DMS53 treated with DMSO at 0.1 percent for 48 hours (cell line): ENCODE data around the gene AQP12B.
"Not testable (repeated sequence)": the region's sequence is repeated elsewhere in the genome, so short reads cannot be mapped to it uniquely, and the experiment has no call there.

Source experiments
- DNase-seq: peaks from one replicate; lab custom pipeline; 2025; ENCODE audit not compliant: unreplicated experiment; lab: John Stamatoyannopoulos, UW

The AQP12B gene, protein sequence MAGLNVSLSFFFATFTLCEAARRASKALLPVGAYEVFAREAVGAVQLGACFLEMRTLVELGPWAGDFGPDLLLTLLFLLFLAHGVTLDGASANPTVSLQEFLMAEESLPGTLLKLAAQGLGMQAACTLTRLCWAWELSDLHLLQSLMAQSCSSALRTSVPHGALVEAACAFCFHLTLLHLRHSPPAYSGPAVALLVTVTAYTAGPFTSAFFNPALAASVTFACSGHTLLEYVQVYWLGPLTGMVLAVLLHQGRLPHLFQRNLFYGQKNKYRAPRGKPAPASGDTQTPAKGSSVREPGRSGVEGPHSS

DNA sequence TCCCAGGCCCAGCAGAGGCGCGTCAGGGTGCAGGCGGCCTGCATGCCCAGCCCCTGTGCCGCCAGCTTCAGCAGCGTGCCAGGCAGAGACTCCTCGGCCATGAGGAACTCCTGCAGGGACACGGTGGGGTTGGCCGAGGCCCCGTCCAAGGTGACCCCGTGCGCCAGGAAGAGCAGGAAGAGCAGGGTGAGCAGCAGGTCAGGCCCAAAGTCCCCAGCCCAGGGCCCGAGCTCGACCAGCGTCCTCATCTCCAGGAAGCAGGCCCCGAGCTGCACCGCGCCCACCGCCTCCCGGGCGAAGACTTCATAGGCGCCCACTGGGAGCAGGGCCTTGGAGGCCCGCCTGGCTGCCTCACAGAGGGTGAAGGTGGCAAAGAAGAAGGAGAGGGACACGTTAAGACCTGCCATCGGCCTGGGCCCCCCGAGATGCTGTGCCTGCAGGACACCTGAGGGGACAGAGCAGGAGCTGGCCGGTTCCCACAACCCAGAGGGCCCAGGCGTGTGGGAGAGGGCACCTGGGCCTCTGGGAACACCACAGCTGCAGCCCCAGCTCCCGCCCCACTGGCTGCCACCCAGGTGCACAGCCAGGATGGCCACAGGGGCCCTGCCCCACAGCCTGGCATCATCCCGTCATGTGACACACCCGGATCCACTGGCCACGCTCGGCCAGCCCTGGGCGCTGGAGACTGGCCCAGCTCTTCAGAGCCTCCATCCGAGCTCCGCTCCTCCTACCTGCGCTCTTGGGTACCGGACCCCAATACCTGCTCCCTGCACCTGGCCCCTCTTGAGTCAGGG lies at the start of gene AQP12B:
Gene AQP12B, minus strand, starts transcription at position 455 of the 794 bp plus-strand sequence. Its CDS starts 48 bp downstream, at position 407.
- DNase-seq = not testable (repeated sequence)

DNA sequence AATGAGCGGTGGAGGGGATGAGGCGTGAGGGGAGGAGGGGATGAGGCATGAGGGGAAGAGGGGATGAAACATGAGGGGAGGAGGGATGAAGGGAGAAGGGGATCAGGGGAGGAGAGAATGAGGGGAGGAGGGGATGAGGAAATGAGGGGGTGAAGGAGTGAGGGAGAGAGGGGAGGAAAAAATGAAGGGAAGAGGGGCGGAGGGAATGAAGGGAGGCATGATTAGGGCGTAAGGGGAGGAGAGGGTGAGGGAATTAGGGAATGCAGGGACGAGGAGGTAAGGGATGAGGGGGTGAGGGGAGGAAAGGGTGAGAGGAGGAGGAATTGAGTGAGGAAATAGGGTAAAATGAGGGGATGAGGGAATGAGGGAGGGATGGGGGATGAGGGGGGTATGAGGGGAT lies 49.5 kb upstream of the AQP12B start:
- DNase-seq = no peak

DNA sequence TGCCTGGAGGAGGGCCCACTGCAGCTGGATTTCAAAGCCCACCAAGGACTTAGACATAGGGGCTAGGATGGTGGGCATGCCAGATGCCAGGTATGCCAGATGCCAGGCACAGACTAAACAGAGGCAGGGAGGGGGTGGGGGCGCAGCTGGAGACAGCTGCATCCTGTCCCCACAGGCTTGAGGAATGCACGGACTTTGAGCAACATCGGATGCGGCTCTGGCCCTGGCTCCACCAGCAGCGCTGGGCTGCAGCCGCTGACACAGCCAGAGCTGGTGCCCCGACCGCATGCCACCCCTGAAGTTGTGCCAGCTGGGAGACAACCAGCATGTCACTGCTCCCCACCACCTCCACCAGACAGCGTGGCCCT lies 48.5 kb upstream of the AQP12B start:
- no peak for DNase-seq

DNA sequence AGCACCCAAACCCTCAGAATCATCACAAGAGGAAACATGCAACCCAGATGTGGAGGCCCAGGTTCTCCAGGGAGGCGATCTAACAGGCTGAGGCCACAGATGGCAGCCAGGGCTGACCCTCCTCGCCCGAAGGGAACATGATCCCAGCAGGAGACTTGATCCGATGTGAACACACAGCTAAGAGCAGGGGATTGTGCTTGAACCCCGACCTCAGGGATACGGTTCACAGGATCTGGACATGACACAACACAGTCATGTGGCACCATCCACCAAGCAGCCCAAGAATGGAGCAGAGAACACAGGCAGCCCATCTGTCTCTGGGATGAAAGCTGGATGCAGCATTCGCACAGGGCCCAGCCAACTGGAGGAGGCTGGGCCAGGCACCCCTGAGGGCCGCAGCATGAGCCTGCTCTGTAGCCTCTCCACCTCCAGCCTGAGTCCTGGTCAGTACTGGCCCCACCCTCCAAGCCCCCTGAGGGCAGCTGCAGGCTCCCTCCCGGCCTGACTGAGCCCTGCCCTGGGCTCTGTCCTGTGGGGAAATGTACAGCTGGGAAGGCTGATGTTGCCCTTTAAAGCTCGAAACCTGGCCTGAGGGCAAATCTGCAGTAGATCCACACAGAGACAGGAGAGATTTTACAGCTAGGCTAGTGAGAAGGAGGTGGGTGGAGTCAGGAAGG lies 48.0 kb upstream of the AQP12B start:
- no peak for DNase-seq

DNA sequence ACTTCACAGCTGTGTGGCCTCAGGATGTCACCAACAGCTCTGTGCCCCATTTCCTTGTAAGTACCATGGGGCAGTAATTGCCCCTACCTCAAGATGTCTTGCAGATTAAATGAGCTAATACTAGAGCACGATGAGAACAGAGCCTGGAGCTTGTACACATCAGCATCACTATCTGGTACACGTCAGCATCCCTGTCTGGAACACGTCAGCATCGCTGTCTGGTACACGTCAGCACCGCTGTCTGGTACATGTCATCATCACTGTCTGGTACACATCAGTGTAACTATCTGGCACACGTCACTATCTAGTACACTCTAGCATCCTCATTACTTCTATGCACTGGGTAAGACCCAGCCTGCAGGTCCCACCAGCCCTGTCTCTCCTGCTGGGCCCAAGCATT lies 46.1 kb upstream of the AQP12B start:
- no peak for DNase-seq

DNA sequence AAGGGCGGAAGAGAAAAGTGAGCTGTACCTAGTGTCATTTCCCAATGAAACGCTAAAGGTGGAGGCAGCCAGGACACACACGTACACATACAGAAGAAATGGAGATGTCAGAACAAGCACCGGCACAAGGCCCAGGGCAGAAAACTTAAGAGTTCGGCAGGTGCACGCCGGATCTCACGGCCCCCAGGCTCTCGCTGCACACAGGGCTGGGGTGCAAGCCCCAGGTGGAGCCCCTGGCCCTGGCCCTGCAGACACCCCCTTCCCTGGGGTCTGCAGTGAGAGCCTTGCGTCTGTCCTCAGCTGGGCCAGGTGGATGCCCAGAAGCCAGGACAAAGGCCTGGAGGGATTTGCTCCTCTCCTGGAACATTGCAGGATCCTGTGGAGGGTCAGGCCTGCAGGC lies 45.7 kb upstream of the AQP12B start:
- DNase-seq = no peak

DNA sequence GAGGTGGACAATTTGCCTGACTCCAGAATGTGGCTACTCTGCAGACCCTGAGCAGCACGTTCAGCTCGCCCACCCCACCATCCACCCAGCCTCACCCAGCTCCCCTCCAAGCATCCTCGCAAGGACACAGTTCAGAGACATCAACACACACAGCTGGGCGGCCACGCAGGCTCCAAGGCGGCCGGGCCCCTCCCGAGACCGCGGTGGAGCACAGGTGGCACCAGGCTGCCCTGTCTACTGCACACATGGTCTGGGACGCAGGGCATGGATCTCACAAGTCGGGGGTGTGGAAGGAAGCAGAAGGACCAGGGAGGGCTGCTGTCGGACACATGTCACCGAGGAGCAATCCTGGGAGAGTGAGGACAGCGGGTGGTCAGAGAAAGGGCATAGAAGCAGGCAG lies 45.2 kb upstream of the AQP12B start:
- no peak for DNase-seq

DNA sequence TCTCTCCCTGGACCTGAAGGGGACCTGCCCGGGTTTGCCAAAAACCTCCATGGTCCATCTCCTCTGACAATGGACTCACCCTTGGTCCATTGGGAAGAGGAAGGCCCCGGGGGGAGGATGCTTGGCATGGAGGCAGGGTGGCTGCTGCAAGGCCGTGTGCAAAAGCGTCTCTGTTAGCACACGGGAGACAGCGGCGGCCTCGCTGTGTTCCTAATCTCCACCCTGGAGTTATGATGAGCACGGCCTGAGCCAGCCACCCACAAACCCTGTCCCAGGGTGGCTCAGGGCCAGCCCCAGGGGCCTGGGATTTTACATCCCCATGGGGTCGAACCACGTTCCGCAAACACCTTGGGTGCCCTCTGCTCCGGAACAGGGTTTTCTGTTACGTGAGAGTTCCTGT lies 44.8 kb upstream of the AQP12B start:
- DNase-seq = no peak

DNA sequence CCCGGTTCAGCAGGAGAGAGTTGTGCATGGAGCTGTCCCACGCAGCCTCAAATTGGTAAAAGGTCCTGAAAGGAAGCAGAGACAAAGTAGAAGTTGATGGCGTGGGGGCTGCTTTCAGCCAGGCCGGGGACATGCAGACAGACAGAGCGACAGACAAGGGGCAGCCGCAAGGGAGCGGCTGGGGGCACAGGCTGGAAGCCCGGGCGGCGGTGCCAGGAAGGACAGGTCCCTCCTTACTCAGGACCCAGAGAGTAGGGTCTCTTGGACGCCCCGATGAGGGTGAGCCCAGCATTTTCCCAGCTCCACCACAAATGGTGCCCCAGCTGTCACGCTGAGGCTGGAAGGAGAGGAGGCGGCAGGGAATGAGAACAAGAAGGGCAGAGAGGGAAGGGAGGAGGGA lies 44.2 kb upstream of the AQP12B start:
- DNase-seq = no peak

DNA sequence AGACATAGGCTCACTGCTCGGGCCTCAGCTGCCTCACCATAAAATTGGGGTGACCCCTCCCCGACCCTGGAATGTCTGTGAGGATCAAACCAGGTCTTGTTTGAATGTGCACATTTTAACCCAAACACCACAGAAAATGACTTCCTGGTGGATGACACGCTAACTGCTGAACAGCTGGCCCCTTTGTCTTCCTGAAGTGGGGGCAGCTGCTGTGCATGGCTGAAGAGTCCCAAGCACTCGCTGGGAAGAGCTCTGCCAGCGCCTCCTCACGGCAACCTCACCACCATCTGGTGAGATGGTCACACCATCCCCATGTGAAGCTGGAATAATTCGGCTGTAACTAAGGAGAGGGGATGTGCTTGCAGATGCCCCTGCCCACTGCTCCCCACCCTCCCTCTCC lies 43.0 kb upstream of the AQP12B start:
- peak; percentile 85 for DNase-seq

DNA sequence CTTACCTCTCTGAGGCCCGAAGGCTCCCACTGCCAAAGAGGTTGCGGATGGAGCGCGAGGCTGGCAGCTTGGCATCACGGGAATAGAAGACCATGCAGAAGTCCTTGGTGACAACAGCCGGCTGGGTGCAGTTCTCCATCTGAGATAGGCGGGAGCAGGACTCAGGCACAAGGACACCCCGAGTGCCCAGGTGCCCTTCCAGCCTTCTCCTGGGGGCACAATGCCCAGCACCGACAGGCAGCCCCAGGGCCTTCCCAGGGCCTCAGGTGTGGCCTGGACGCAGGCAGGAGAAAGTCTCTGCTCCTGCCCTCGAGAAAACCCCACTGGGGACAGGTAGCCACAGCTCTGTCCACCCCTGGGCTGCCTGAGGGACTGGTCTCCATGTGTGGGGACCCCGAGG lies 42.6 kb upstream of the AQP12B start:
- DNase-seq = no peak

DNA sequence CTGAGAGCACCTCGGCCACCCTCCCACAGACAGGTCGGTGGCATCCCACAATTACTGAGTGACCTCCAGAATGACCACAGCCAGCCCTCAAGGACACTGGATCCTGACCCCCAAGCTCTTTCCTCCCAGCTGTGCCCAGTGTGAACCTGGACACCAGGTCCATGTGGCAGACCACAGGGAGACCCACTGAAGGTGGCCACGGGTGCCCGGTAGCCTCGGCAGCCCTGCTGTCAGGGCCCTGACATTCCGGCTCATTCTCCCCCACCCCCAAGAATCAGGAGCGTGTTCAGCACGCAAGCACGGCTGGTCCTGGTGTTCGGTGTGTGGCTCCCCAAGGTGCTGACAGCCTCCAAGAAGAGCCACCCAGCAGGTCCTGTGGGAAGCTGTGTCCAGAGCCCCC lies 41.7 kb upstream of the AQP12B start:
- DNase-seq = no peak

DNA sequence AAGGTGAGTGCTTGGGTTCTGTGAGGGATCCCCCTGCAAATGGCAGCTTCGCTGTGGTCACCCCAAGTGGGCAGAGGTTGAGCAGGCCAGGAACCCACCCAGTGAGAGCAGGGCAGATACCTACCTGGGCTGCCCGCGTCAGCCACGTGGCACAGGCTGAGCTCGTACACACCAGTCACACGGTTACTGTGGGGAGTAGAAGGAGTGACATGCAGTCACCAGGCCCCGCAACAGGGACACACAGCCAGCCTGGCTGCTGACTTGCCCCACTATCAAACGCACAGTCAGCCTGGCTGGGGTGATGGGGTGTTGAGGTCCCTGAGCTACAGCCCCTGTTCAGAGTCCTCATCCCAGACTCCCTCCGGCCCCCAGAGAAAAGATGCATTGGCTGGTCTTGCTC lies 41.2 kb upstream of the AQP12B start:
- DNase-seq = no peak

DNA sequence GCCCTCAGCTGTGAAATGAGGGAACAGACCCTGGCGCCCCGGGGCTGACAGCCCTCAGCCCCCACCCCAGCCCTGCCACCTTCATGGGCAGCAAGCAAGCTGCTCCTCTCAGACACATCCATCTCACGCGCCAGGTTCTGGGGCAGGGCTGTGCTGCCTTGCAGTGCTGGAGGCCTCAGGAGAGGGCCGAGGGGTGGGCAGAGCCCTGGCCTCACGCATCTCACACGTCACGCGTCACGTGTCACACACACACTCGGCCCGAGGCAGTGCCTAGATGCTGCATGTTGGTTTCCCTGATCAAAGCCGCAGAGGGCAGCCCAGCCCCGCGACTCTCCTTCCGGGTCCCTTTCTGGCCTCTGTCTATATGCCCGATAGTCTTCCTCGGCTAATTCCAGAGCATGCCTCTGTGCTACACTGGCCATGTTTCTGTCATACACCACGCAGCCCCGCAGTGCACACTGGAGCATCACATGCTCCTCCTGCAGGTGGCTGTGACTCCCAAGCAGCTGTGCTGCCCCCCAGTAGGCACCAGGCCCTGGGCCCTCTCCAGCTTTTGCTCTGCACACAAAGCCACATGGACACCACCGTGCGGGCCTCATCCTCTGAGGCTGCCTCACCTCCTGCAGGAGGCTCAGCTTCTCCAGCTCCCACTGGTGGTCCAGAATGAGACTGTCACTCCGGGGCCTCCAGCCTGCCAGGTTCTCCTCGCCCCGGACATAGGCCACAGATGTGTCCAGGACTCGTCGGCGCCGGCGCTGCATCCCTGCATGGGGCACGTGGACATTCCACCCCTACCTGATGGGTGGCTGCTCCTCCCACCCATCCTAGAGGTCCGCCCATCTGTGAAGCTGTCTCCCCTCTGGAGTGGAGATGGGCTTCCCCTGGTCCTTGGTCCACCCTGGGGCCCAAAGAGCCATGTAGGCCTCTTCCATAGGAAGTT lies 40.4 kb upstream of the AQP12B start:
- DNase-seq = no peak

DNA sequence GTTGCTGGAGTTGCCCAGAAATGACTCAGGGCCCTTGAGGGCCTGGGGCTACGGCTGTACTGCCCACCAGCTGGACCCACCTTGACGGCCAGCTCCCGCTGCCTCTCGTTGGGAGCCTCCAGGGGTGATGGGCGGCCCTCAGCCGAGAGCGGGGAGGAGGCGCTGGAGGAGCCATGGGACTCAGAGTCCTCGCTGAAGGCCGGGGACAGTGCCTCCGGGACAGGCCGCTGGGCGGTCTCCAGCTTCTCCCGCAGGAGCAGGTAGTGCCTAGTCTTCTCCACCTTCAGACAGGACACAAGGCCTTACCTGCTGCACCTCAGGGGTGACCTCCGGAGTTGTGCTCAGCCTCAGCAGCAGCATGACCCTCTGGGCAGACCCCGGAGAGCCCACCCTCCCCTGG lies 39.7 kb upstream of the AQP12B start:
- DNase-seq = no peak

DNA sequence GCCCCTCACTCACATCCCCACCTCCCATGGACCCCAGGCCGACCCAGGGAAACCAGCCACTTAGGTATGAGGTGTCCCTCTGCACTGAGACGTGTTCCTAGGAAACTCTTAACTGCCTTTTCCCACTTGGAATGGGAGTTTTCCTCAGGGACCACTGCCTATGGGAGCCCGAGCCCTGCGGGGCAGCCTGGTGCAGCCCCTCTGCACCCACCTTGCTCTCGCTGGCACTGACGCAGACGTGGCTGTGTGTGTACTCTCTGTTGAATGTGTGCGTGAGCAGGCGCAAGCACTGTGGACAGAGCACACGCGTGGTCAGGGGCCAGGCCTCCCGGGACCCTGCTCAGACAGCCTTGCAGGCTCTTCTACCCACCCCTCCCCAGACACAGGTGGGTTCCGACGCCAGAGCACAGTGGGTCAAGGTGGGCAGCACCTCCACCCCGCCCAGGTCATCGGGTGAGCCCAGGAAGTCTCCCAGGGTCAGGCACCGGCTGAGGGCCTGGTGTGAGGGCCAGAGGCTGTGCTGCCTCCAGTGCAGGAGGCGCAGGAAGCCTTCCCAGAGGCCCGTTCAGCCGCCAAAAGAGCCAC lies 39.0 kb upstream of the AQP12B start:
- DNase-seq = no peak

DNA sequence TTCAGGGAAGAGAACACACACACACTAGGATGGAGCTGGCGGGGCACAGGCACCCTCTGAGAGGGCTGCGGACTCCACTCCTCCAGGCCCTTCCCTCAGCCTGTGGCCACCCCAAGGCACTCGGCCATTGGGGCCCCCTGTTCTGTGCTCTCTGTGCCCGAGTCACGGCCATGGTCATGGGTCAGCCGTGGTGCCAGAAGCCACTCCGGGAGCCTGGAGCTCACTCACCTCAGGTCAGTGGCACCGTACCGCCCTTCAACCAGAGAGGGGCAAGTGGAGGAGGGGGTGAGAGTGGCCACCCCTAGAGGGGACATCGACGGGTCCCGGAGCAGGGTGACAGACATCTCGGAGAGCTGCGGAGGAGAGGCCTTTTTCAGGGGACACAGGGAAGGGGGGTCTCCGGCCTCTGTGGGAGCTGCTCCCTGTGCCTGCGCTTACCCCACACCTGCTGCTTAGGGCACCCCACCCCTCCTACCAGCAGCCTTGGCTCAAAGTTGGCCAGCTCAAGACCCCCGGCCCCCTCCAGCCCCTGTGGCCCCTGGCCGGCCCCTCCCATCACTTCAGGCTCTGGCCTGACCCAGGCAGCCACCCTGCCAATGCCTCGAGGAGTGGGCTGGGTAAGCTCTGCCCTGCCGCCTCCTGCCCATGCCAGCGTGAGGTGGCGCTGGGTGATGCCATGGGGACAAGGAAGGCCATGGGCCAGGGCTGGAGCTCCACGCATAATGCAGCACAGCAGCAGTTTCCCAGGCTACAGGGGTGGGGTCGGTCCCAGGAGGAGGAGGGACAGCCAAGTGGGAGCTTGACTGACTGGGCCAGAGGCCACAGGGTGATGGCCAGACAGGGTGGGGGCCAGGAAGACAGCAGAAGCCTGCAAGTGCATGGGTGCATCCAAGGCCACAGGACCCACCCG lies 38.3 kb upstream of the AQP12B start:
- no peak for DNase-seq

DNA sequence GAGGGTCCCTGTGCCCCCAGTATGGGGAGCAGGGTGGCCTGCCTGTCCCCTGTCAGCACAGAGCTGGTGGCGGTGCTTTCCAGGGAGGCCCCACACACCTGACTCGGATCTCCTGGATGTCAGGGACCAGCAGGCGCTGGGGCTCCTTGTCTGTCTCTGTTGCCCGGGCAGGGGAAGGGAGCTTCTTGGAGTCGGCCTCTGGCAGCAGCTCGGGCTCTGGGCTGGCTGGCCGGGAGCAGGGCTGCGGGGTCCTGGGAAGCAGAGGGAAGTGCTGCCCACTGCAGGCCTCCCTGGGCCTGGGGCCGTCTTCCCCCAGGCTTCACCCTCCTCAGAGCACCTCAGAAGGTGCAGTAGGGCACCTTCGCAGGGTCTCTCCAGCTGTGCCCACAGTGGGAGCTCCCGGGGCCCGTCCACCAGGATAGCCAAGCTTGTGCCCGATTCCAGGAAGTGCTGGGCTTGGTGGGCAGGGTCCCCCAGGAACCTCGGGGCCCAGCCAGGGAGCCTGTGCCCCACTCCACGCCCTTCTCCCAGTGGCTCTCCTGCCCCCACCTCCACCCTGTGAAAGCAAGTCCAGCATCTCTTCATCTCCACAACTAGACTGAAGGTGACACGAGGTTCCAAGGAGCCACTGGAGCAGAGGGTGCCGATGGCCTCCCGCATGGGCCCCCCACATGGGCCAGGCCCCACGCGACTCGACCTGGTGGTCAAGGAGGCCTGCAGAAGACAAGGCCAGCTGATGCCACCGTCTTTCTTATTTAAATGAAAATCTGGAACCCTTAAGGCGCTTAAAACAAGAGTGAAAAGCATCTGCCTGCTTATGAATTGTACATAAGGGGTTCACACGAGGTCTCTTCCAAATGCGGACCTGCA lies 37.2 kb upstream of the AQP12B start:
- no peak for DNase-seq
